Prostate gland (tissue), 2 donors: ENCODE results near the gene VPS9D1. TPM values are rescaled to one million over a fixed set of nuclear protein-coding genes. Genes with fewer than 3 reads are reported as not detected.
A peak's percentile ranks its signal among the peaks of the same experiment; 100 is the strongest.

Experiments used
- DNase-seq: peaks from one replicate; pipeline ENCODE4 v3.0.0-alpha.2; 2019; ENCODE audit warnings: low spot score
- H3K27ac ChIP-seq, 2 donors: fragments of 200-600 bp; sonication (generic); 2 replicates each; pipeline ENCODE4 v1.5.1; 2017 to 2019
- H3K27me3 ChIP-seq: fragments of 200-600 bp; sonication (generic); replicated peaks from 2 replicates; pipeline ENCODE4 v1.5.1; 2019; ENCODE audit not compliant: insufficient read depth
- H3K36me3 ChIP-seq, 2 donors: fragments of 200-600 bp; sonication (generic); 1 replicate in 1 of 2; 2 replicates in 1 of 2; pipeline versions ENCODE4 v1.5.1 to v1.8.1; 2017 to 2019
- H3K4me1 ChIP-seq: fragments of 200-600 bp; sonication (generic); replicated peaks from 2 replicates; pipeline ENCODE4 v1.5.1; 2019
- H3K4me3 ChIP-seq, 2 donors: fragments of 200-600 bp; sonication (generic); 2 replicates each; pipeline ENCODE4 v1.5.1; 2017 to 2019
- H3K9me3 ChIP-seq: fragments of 200-600 bp; sonication (generic); 2 replicates; pipeline ENCODE4 v1.5.1; 2017
- CTCF ChIP-seq, 4 experiments: fragments of 200-600 bp in 2 of 4; fragments of 450-650 bp in 2 of 4; sonication (generic) in 2 of 4; IDR thresholded peaks; 1 replicate in 3 of 4; 2 replicates in 1 of 4; pipeline ENCODE4 v1.5.1; 2016 to 2019; ENCODE audit warnings: antibody characterized with exemption in 4 of 4, mild to moderate bottlenecking in 2 of 4, moderate library complexity in 2 of 4
- POLR2A ChIP-seq: fragments of 450-650 bp; IDR thresholded peaks from one replicate; pipeline ENCODE4 v1.6.1; 2016; ENCODE audit warnings: antibody characterized with exemption, mild to moderate bottlenecking
- POLR2AphosphoS5 ChIP-seq: sonication (generic); formaldehyde crosslinking; IDR thresholded peaks from one replicate; pipeline ENCODE4 v1.6.1; 2017; ENCODE audit warnings: antibody characterized with exemption
- WGBS: methylation state at CpG from one replicate; pipeline ENCODE4 v1.1.5; 2018; 5-methylcytosine and 5-hydroxymethylcytosine counted together
- intact Hi-C: fragments of 100-400 bp; cut with DNase I; formaldehyde crosslinking; loops from one replicate; pipeline ENCODE4 v1.14.2; 2022
- total RNA-seq, 2 donors: library from RNA; depleted of rRNA; stranded (reverse); fragments of >200 nt; gene quantifications; one replicate each; pipeline ENCODE4 v1.1.0, GENCODE V29; 2016

The VPS9D1 gene
- total RNA-seq, 2 donors from 2014 or later = 8.5 to 16.0 TPM

DNA sequence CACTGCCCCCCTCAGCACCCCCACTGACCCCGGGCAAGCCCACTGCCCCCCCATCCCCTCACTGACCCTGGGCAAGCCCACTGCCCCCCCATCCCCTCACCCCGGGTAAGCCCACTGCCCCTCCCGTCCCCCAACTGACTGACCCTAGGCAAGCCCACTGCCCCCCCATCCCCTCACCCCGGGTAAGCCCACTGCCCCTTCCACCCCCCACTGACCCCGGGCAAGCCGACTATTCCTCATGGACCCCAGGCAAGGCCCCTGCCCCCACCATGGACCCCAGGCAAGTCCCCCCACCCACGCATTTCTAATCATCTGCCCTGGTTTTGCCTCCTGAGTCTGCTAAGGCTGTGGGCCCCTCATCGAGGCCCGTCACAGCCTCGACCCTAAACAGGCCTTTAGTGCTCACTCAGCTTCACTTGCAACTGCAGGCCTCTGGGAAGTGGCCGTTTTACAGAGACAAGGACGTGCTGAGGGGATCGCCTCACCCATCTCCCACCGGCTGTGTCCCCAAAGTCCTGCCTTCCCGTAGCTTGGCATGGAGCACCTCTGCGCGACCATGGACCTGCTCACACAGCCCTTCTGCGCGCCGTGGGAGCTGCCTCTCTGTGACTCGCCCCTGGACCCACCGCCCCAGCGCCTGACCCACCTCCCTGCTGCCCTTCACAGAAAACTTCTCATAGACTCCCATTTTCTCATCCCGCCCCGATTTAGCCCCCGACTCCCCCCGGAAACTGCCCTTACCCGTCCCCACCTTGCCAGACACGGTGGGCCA is 3.6 kb downstream of the VPS9D1 start:
- no peak for DNase-seq
- Histone ChIP-seq H3K27me3 (no peaks in the 10 kb centered on the region), H3K27ac (no peak overlapping the region), H3K9me3 (no peaks in the 10 kb centered on the region), H3K4me1 (peaks cover 6% of the 10 kb centered on the region), H3K4me3 (no peak overlapping the region), H3K36me3 (no peaks in the 10 kb centered on the region)
- TF ChIP-seq POLR2AphosphoS5 = no peak
- no peak for TF ChIP-seq CTCF (IDR thresholded peaks at IDR 0.05)
- WGBS = 86% methylated on average over 29 of the region's 29 CpGs
- intact Hi-C loops = no loop called here

- intact Hi-C loops = no loop called here
- Histone ChIP-seq H3K36me3 (no peaks in the 10 kb centered on the region), H3K9me3 (no peaks in the 10 kb centered on the region), H3K27me3 (no peaks in the 10 kb centered on the region), H3K27ac (no peak overlapping the region), H3K4me1 (peaks cover 5% of the 10 kb centered on the region), H3K4me3 (no peak overlapping the region)
- no peak for DNase-seq
- WGBS = 91% methylated on average over 15 of the region's 15 CpGs
- TF ChIP-seq POLR2A (no peak), POLR2AphosphoS5 (no peak), CTCF (IDR thresholded peaks at IDR 0.05) (no peak)
These were observed 4.2 kb downstream of the VPS9D1 start for GRCh38 chr16:89716493-89716892.

DNA sequence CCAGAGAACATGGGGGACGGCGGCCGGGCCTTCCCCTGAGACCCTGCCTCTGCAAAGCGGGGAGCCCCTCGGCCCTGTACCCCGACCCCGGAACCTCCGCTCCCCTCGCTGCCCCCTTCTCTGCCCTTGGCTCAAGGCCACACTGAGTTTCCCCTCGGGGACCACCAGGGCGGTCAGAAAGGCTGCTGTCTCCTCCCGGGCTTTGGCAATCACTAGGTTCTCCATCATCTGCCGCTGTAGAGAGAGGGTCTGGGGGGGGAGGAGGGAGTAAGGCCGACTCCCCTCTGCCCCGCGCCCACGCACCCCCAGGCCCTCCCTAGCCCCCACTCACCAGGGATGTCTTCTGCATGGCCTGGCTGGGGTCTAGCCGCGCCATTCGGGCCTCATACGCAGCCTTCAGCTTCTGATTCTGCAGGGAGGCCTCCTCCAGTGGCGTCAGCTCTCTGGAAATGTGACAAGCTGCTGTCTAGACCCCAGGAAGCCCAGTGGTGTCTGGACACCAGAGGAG is 8.4 kb downstream of the VPS9D1 start:
- H3K4me3 ChIP-seq = peak overlapping the region; percentile 26 to 27
- H3K27me3 ChIP-seq = no peaks in the 10 kb centered on the region
- WGBS = 12% methylated on average over 22 of the region's 22 CpGs
- H3K9me3 ChIP-seq = no peaks in the 10 kb centered on the region
- intact Hi-C loops = no loop called here
- no peaks in the 10 kb centered on the region for H3K36me3 ChIP-seq
- H3K4me1 ChIP-seq = no peaks in the 10 kb centered on the region
- TF ChIP-seq CTCF (IDR thresholded peaks at IDR 0.05) = no peak
- DNase-seq = no peak
- no peak overlapping the region for H3K27ac ChIP-seq

DNA sequence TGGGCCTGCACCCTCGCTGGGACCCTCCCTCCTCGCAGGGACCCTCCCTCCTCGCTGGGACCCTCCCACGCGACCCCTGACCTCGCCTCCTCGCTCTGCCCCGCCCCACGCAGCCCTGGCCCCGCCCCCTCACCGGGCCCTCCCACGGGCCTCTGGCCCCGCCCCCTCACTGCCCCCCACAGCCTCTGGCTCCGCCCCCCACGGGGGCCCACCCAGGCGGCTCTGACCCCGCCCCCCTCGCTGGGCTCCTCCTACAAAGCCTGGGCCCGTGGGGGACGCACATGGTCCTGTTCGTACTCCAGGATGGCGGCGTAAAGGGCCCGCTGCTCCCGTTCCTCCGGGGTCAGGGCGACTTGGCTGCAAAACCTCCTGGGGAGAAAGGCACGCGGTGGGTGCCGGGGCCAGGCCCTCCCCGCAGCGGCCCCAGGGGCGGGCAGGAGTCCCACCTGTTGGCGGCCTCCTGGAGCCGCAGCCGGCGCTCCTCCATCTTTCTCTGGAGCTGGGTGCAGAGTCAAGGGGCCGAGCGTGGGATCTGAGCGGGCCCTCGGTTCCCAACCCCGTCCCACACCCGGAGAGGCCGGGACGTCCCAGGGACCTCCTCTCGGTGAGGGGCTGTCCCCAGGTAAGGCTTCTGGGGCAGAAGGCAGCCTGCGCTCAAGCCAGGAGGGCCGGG is 9.0 kb downstream of the VPS9D1 start:
- Histone ChIP-seq H3K27me3 (no peaks in the 10 kb centered on the region), H3K9me3 (no peaks in the 10 kb centered on the region), H3K36me3 (no peaks in the 10 kb centered on the region), H3K4me1 (no peaks in the 10 kb centered on the region), H3K4me3 (peak overlapping the region; percentile 26 to 27), H3K27ac (no peak overlapping the region)
- TF ChIP-seq POLR2A (no peak), POLR2AphosphoS5 (no peak), CTCF (IDR thresholded peaks at IDR 0.05) (no peak)
- intact Hi-C loops = no loop called here
- WGBS = 7% methylated on average over 38 of the region's 48 CpGs
- DNase-seq = peak; percentile 28
